K562 (cell line): ENCODE data around the gene KIF6. TPM values are rescaled to one million over a fixed set of nuclear protein-coding genes. Genes with fewer than 3 reads are reported as not detected.

Experiments used
- ATAC-seq: fragments of 200-7000 bp; cut with Tn5 transposase; 3 replicates; pipeline ENCODE4 v1.9.1; 2020; ENCODE audit warnings: moderate library complexity
- BruUV-seq: library from RNA; stranded (reverse); fragments of 400-500 nt; replicated peaks from 2 replicates; lab custom pipeline; 2021; lab: Mats Ljungman, UMichigan
- CTCF ChIA-PET: fragments of 300-600 bp; formaldehyde crosslinking; extraction: SDS; loops from one replicate; lab custom pipeline; 2021; ENCODE audit warnings: low intra/inter-chr PET ratio; lab: Yijun Ruan, JAX
- POLR2A ChIA-PET: fragments of 300-600, 350-650 bp; sonication (Branson Sonifier 250); formaldehyde crosslinking; extraction: SDS; loops from one replicate; lab custom pipeline; 2021; ENCODE audit warnings: antibody characterized with exemption, inconsistent platforms; lab: Yijun Ruan, JAX
- DNase-seq, 4 experiments: peaks; one replicate each; pipeline versions ENCODE4 v3.0.0 to v3.0.0-alpha.2; 2011 to 2018; ENCODE audit warnings: low spot score in 3 of 4, mixed read lengths in 3 of 4; ENCODE audit errors: extremely low read depth in 1 of 4
- FAIRE-seq: peaks from 2 replicates; lab custom pipeline; 2011; peaks lifted over from hg19 to GRCh38; lab: Jason Lieb, UNC
- H2AFZ ChIP-seq: 2 replicates; pipeline ENCODE4 v1.6.0; 2011; ENCODE audit warnings: low read depth, low read length, control low read depth, inconsistent platforms
- H3K27ac ChIP-seq: fragments of 200-600 bp; 3 replicates; pipeline ENCODE4 v1.8.0; 2011; ENCODE audit warnings: low read depth, mild to moderate bottlenecking, control low read depth, inconsistent platforms, low read length, moderate library complexity, mixed read lengths; ENCODE audit errors: extremely low read depth
- H3K27me3 ChIP-seq, 2 experiments: fragments of 300-600 bp in 1 of 2; 2 replicates in 1 of 2; 3 replicates in 1 of 2; pipeline versions ENCODE4 v1.6.0 to v1.8.0; 2011; ENCODE audit warnings: inconsistent platforms in 2 of 2, low read length in 2 of 2, mild to moderate bottlenecking in 1 of 2, mixed read lengths in 1 of 2, moderate library complexity in 1 of 2; ENCODE audit not compliant: control insufficient read depth in 2 of 2, insufficient read depth in 2 of 2
- H3K36me3 ChIP-seq: fragments of 300-600 bp; 3 replicates; pipeline ENCODE4 v1.8.0; 2011; ENCODE audit warnings: mild to moderate bottlenecking, low read length, inconsistent platforms; ENCODE audit not compliant: control insufficient read depth, insufficient read depth
- H3K4me1 ChIP-seq, 2 experiments: fragments of 200-600 bp in 1 of 2; replicated peaks in 1 of 2; 2 replicates in 1 of 2; 3 replicates in 1 of 2; pipeline versions ENCODE4 v1.5.1 to v1.8.0; 2011; ENCODE audit warnings: inconsistent platforms in 2 of 2, low read length in 2 of 2, mild to moderate bottlenecking in 1 of 2, mixed read lengths in 1 of 2, moderate library complexity in 1 of 2; ENCODE audit not compliant: control insufficient read depth in 2 of 2, insufficient read depth in 2 of 2
- H3K4me2 ChIP-seq: 2 replicates; pipeline ENCODE4 v1.6.1; 2011; ENCODE audit warnings: low read length, control low read depth, inconsistent platforms, mixed read lengths; ENCODE audit not compliant: insufficient read depth
- H3K4me3 ChIP-seq: fragments of 200-600 bp; sonication (generic), shearing (Covaris generic); 2 replicates; pipeline ENCODE4 v1.5.1; 2016; ENCODE audit warnings: control low read depth, inconsistent platforms
- H3K79me2 ChIP-seq: fragments of 200-600 bp; 3 replicates; pipeline ENCODE4 v1.8.0; 2011; ENCODE audit warnings: low read length, inconsistent platforms; ENCODE audit not compliant: control insufficient read depth, insufficient read depth
- H3K9ac ChIP-seq, 2 experiments: 2 replicates each; pipeline versions ENCODE4 v1.6.0 to v1.6.1; 2011; ENCODE audit warnings: low read depth in 2 of 2, low read length in 2 of 2, control low read depth in 1 of 2, inconsistent platforms in 1 of 2, mild to moderate bottlenecking in 1 of 2, mixed read lengths in 1 of 2; ENCODE audit not compliant: insufficient read depth in 1 of 2
- H3K9me1 ChIP-seq: one replicate; pipeline ENCODE4 v1.6.0; 2011; ENCODE audit warnings: inconsistent platforms, mild to moderate bottlenecking, low read length, moderate library complexity; ENCODE audit not compliant: control insufficient read depth, insufficient read depth
- H3K9me3 ChIP-seq: replicated peaks from 2 replicates; pipeline ENCODE4 v1.5.1; 2011; ENCODE audit warnings: low read depth, low read length, inconsistent platforms; ENCODE audit not compliant: control insufficient read depth, insufficient read depth
- H4K20me1 ChIP-seq: replicated peaks from 2 replicates; pipeline ENCODE4 v1.6.1; 2011; ENCODE audit warnings: low read length, inconsistent platforms, mixed read lengths; ENCODE audit not compliant: control insufficient read depth, insufficient read depth
- ATF1 ChIP-seq, 2 experiments: fragments of 450-650 bp in 1 of 2; IDR thresholded peaks; 2 replicates each; pipeline ENCODE4 v1.6.1; 2016; ENCODE audit warnings: missing compliant biosample characterization in 1 of 2, missing genetic modification characterization in 1 of 2
- FOXM1 ChIP-seq, 2 experiments: fragments of 450-650 bp in 1 of 2; sonication (generic) in 1 of 2; formaldehyde crosslinking in 1 of 2; IDR thresholded peaks; 2 replicates each; pipeline versions ENCODE4 v1.6.1 to v1.9.0; 2017 to 2022; ENCODE audit warnings: low read depth in 2 of 2, mild to moderate bottlenecking in 2 of 2, missing genetic modification reagents in 1 of 2, moderate library complexity in 1 of 2
- LEF1 ChIP-seq: fragments of 450-650 bp; IDR thresholded peaks from 2 replicates; pipeline ENCODE4 v1.6.1; 2016; ENCODE audit warnings: mild to moderate bottlenecking
- MAZ ChIP-seq, 2 experiments: fragments of 450-650 bp in 1 of 2; sonication (generic) in 1 of 2; formaldehyde crosslinking; IDR thresholded peaks in 1 of 2; conservative IDR thresholded peaks in 1 of 2; 2 replicates each; pipeline versions ENCODE4 v1.4.0 to v1.5.0; 2020; ENCODE audit warnings: mild to moderate bottlenecking in 1 of 2, missing genetic modification reagents in 1 of 2
- MYC ChIP-seq, 2 experiments: fragments of 250-450 bp in 1 of 2; sonication (Bioruptor Pico) in 1 of 2; IDR thresholded peaks; 2 replicates each; pipeline versions ENCODE4 v1.5.1 to v1.6.1; 2012 to 2021; ENCODE audit warnings: low read depth in 2 of 2, borderline replicate concordance in 1 of 2, improper control_type of control experiment in 1 of 2, low read length in 1 of 2, mild to moderate bottlenecking in 1 of 2, moderate library complexity in 1 of 2
- MYNN ChIP-seq, 2 experiments: sonication (generic); formaldehyde crosslinking in 1 of 2; IDR thresholded peaks; 2 replicates each; pipeline versions ENCODE4 v1.5.0 to v1.6.1; 2016 to 2020; ENCODE audit warnings: antibody characterized with exemption in 1 of 2, missing genetic modification reagents in 1 of 2
- THAP7 ChIP-seq: fragments of 250-450 bp; sonication (Bioruptor Pico); IDR thresholded peaks from 2 replicates; pipeline ENCODE4 v1.5.0; 2021
- ZBTB26 ChIP-seq: fragments of 450-650 bp; formaldehyde crosslinking; IDR thresholded peaks from 2 replicates; pipeline ENCODE4 v1.4.0; 2022; ENCODE audit warnings: missing genetic modification characterization
- ZBTB8A ChIP-seq: fragments of 450-650 bp; IDR thresholded peaks from 2 replicates; pipeline ENCODE4 v1.6.1; 2018; ENCODE audit warnings: mild to moderate bottlenecking, moderate library complexity; ENCODE audit not compliant: partially characterized antibody
- ZMIZ1 ChIP-seq, 2 experiments: fragments of 150-350 bp in 1 of 2; IDR thresholded peaks; 2 replicates each; pipeline ENCODE4 v1.6.1; 2012 to 2016; ENCODE audit warnings: low read depth in 2 of 2, low read length in 2 of 2, mild to moderate bottlenecking in 1 of 2, moderate library complexity in 1 of 2
- ZNF41 ChIP-seq: fragments of 250-450 bp; sonication (Bioruptor Pico); conservative IDR thresholded peaks from 2 replicates; pipeline ENCODE4 v1.4.0; 2020; ENCODE audit warnings: mild to moderate bottlenecking
- ZNF785 ChIP-seq: fragments of 250-450 bp; sonication (Bioruptor Pico); IDR thresholded peaks from 2 replicates; pipeline ENCODE4 v1.4.0; 2020; ENCODE audit warnings: mild to moderate bottlenecking
- ZSCAN29 ChIP-seq: fragments of 450-650 bp; IDR thresholded peaks from 2 replicates; pipeline ENCODE4 v1.6.1; 2017
- WGBS: fragments of 100-300 bp; shearing (Covaris generic); methylation state at CpG from one replicate; pipeline ENCODE4 v1.1.6; 2016; ENCODE audit warnings: low coverage, mixed read lengths; ENCODE audit not compliant: insufficient coverage; ENCODE audit errors: missing lambda C conversion rate; 5-methylcytosine and 5-hydroxymethylcytosine counted together
- in situ Hi-C: fragments of 300-500 bp; cut with MboI; formaldehyde crosslinking; loops from 4 replicates; pipeline ENCODE4 v1.15.0; 2018; ENCODE audit warnings: inconsistent platforms, mixed read lengths
- intact Hi-C: fragments of 100-400 bp; cut with micrococcal nuclease; formaldehyde crosslinking; loops from 2 replicates; pipeline ENCODE4 v1.14.2; 2022
- polyA plus RNA-seq, 8 experiments: library from polyadenylated mRNA; depleted of rRNA in 4 of 8; stranded (reverse) in 5 of 8; unstranded in 3 of 8; fragments of >200 nt; fragmentation: Nextera tagmentation in 2 of 8; fragmentation: Illumina TruSeq in 1 of 8; extraction: Ambion mirVana in 2 of 8; extraction: Trizol in 1 of 8; gene quantifications; 2 replicates each; pipeline versions ENCODE4 v1.2.1 to v1.2.3, GENCODE V29; 2011 to 2014; ENCODE audit warnings: inconsistent platforms in 1 of 8, missing spikeins in 1 of 8
- total RNA-seq, 7 experiments: library from RNA; depleted of rRNA in 6 of 7; stranded (reverse); fragments of >200 nt in 6 of 7; fragmentation: Illumina TruSeq in 2 of 7; extraction: Trizol in 2 of 7; gene quantifications; 2 replicates each; pipeline versions ENCODE4 v1.2.1 to v1.2.3, GENCODE V29; 2011 to 2021; ENCODE audit warnings: low replicate concordance in 1 of 7

The KIF6 gene
- total and polyA plus RNA-seq, 9 of the 15 experiments (the other 6 are each of a cell fraction or from before 2014, with no cell fraction given) = not detected

GRCh38 chr6:39330476-39330875 is 394.7 kb downstream of the KIF6 start:
- Histone ChIP-seq H3K9me1 (no peaks in the 10 kb centered on the region), H3K27me3 (peaks cover 23 to 51% of the 10 kb centered on the region in 2 experiments; a peak in 4 of 5 replicates), H3K4me1 (no peaks in the 10 kb centered on the region), H2AFZ (no peak overlapping the region), H3K79me2 (no peaks in the 10 kb centered on the region), H3K27ac (no peak overlapping the region), H3K9ac (no peak overlapping the region), H3K4me3 (no peak overlapping the region), H4K20me1 (no peaks in the 10 kb centered on the region; the same call in 1 of the 2 replicates), H3K36me3 (no peaks in the 10 kb centered on the region), H3K9me3 (no peaks in the 10 kb centered on the region), H3K4me2 (no peak overlapping the region)
- in situ Hi-C loops = no loop called here
- DNase-seq (no peak), FAIRE-seq (no peak), ATAC-seq (no peak)
- ChIA-PET POLR2A (no interaction called here), CTCF (no interaction called here)
- 0% methylated on average over 3 of the region's 3 CpGs for whole genome bisulfite sequencing
- intact Hi-C loops = no loop called here
- BruUV-seq = no TSS peak
- TF ChIP-seq ZMIZ1 (IDR thresholded peaks at IDR 0.05; ENCODE audit: low read depth in 2 of 2, low read length in 2 of 2) = no peak
- no peak for TF ChIP-seq MAZ (CRISPR knock-in tag; conservative IDR thresholded peaks at IDR 0.05 in 1 of 2, IDR thresholded peaks at IDR 0.05 in 1 of 2)
- no peak for TF ChIP-seq ZNF41 (CRISPR knock-in tag)
- TF ChIP-seq THAP7 = no peak
- TF ChIP-seq ZNF785 = no peak
- TF ChIP-seq LEF1 = no peak
- no peak for TF ChIP-seq ZSCAN29
- TF ChIP-seq ATF1 (CRISPR knock-in tag; IDR thresholded peaks at IDR 0.05) = no peak
- TF ChIP-seq ATF1 (tag; IDR thresholded peaks at IDR 0.05) = no peak
- TF ChIP-seq MYNN (IDR thresholded peaks at IDR 0.05) = no peak
- TF ChIP-seq MYNN (CRISPR knock-in tag; IDR thresholded peaks at IDR 0.05) = no peak
- no peak for TF ChIP-seq ZBTB8A
- no peak for TF ChIP-seq FOXM1 (IDR thresholded peaks at IDR 0.05; ENCODE audit: low read depth)
- no peak for TF ChIP-seq FOXM1 (CRISPR knock-in tag; IDR thresholded peaks at IDR 0.05; ENCODE audit: low read depth)
- no peak for TF ChIP-seq ZBTB26 (CRISPR knock-in tag)
- no peak for TF ChIP-seq MYC (IDR thresholded peaks at IDR 0.05; ENCODE audit: low read depth, low read length)
- no peak for TF ChIP-seq MYC (CRISPR knock-in tag; IDR thresholded peaks at IDR 0.05; ENCODE audit: borderline replicate concordance, low read depth)
